GM12878 (cell line): ENCODE measurements around the gene RAPSN. TPM values are rescaled to one million over a fixed set of nuclear protein-coding genes. Genes with fewer than 3 reads are reported as not detected.

Experiments used
- ATAC-seq: fragments of 200-7000 bp; cut with Tn5 transposase; 3 replicates; pipeline ENCODE4 v1.9.1; 2020; ENCODE audit warnings: mild to moderate bottlenecking, moderate library complexity
- BruUV-seq: library from RNA; stranded (reverse); fragments of 400-500 nt; replicated peaks from 2 replicates; lab custom pipeline; 2021; lab: Mats Ljungman, UMichigan
- CTCF ChIA-PET: fragments of 300-600 bp; sonication (Branson Sonifier 250); formaldehyde crosslinking; extraction: SDS; loops from one replicate; lab custom pipeline; 2021; ENCODE audit warnings: inconsistent platforms; lab: Yijun Ruan, JAX
- POLR2A ChIA-PET: fragments of 350-600 bp; formaldehyde crosslinking; extraction: SDS; loops from one replicate; lab custom pipeline; 2021; ENCODE audit warnings: inconsistent platforms; lab: Charles Lee
- RAD21 ChIA-PET: fragments of 300-600 bp; sonication (Branson Sonifier 250); formaldehyde crosslinking; loops from one replicate; lab custom pipeline; 2023; ENCODE audit warnings: antibody characterized with exemption; ENCODE audit not compliant: unreplicated experiment; lab: Charles Lee
- SMC1A ChIA-PET: fragments of 300-600 bp; sonication (Branson Sonifier 250); formaldehyde crosslinking; loops from one replicate; lab custom pipeline; 2023; ENCODE audit not compliant: unreplicated experiment, uncharacterized antibody; lab: Charles Lee
- DNase-seq: peaks from one replicate; pipeline ENCODE4 v3.0.0-alpha.2; 2011; ENCODE audit warnings: low read depth, low spot score
- FAIRE-seq: peaks from 3 replicates; lab custom pipeline; 2011; peaks lifted over from hg19 to GRCh38; lab: Jason Lieb, UNC
- H2AFZ ChIP-seq: 2 replicates; pipeline ENCODE4 v1.6.0; 2011; ENCODE audit warnings: low read depth, low read length, control low read depth; ENCODE audit not compliant: control insufficient read depth
- H3K27ac ChIP-seq: 2 replicates; pipeline ENCODE4 v1.5.1; 2011; ENCODE audit warnings: control low read depth; ENCODE audit not compliant: control insufficient read depth, insufficient read depth
- H3K27me3 ChIP-seq, 2 experiments: replicated peaks in 1 of 2; 2 replicates each; pipeline versions ENCODE4 v1.6.0 to v1.6.1; 2011; ENCODE audit warnings: low read length in 1 of 2; ENCODE audit not compliant: control insufficient read depth in 2 of 2, insufficient read depth in 2 of 2
- H3K36me3 ChIP-seq, 2 experiments: 2 replicates each; pipeline ENCODE4 v1.5.1; 2011; ENCODE audit warnings: low read length in 1 of 2; ENCODE audit not compliant: control insufficient read depth in 2 of 2, insufficient read depth in 2 of 2
- H3K4me1 ChIP-seq: 2 replicates; pipeline ENCODE4 v1.6.1; 2011; ENCODE audit warnings: mild to moderate bottlenecking, low read length, moderate library complexity, mixed read lengths; ENCODE audit not compliant: control insufficient read depth, insufficient read depth
- H3K4me2 ChIP-seq: 2 replicates; pipeline ENCODE4 v1.6.0; 2011; ENCODE audit warnings: control low read depth; ENCODE audit not compliant: control insufficient read depth, insufficient read depth
- H3K4me3 ChIP-seq: fragments of 200-600 bp; sonication (generic); 2 replicates; pipeline ENCODE4 v1.5.1; 2016
- H3K79me2 ChIP-seq: 2 replicates; pipeline ENCODE4 v1.6.0; 2011; ENCODE audit warnings: low read length; ENCODE audit not compliant: control insufficient read depth, insufficient read depth
- H3K9ac ChIP-seq: 2 replicates; pipeline ENCODE4 v1.8.0; 2011; ENCODE audit warnings: low read length, control low read depth, mixed read lengths; ENCODE audit not compliant: control insufficient read depth, insufficient read depth
- H3K9me3 ChIP-seq: replicated peaks from 3 replicates; pipeline ENCODE4 v1.5.1; 2011; ENCODE audit warnings: mild to moderate bottlenecking, low read length; ENCODE audit not compliant: control insufficient read depth, insufficient read depth
- H4K20me1 ChIP-seq: 2 replicates; pipeline ENCODE4 v1.6.0; 2011; ENCODE audit not compliant: control insufficient read depth, insufficient read depth
- IRF5 ChIP-seq: fragments of 450-650 bp; IDR thresholded peaks from 2 replicates; pipeline ENCODE4 v1.6.1; 2017; ENCODE audit warnings: borderline replicate concordance
- MLLT1 ChIP-seq: fragments of 450-650 bp; IDR thresholded peaks from 2 replicates; pipeline ENCODE4 v1.6.1; 2016; ENCODE audit warnings: mild to moderate bottlenecking
- NR2C1 ChIP-seq: fragments of 450-650 bp; IDR thresholded peaks from 2 replicates; pipeline ENCODE4 v1.6.1; 2017; ENCODE audit warnings: antibody characterized with exemption, mild to moderate bottlenecking, moderate library complexity
- WRNIP1 ChIP-seq: IDR thresholded peaks from 2 replicates; pipeline ENCODE4 v1.6.1; 2011; ENCODE audit warnings: low read depth, low read length, improper control_type of control experiment, borderline replicate concordance
- WGBS: methylation state at CpG from one replicate; pipeline ENCODE4 v1.1.6; 2016; ENCODE audit warnings: low lambda C conversion rate; ENCODE audit not compliant: insufficient replicate concordance, insufficient coverage; ENCODE audit errors: missing lambda C conversion rate; 5-methylcytosine and 5-hydroxymethylcytosine counted together
- in situ Hi-C: fragments of 300-500 bp; cut with MboI; formaldehyde crosslinking; loops from 9 replicates; pipeline ENCODE4 v1.14.3; 2018; ENCODE audit warnings: mixed read lengths
- intact Hi-C: fragments of 100-400 bp; cut with micrococcal nuclease; formaldehyde crosslinking; loops from one replicate; pipeline ENCODE4 v1.14.2; 2022; ENCODE audit not compliant: unreplicated experiment
- polyA plus RNA-seq, 11 experiments: library from polyadenylated mRNA; depleted of rRNA in 4 of 11; unstranded in 6 of 11; stranded (reverse) in 5 of 11; fragments of >200 nt; fragmentation: Nextera tagmentation in 4 of 11; fragmentation: Illumina TruSeq in 1 of 11; extraction: Ambion mirVana in 4 of 11; extraction: Trizol in 1 of 11; gene quantifications; 1 replicate in 1 of 11; 2 replicates in 10 of 11; pipeline versions ENCODE4 v1.2.1 to v1.2.3, GENCODE V29; 2011 to 2016; ENCODE audit warnings: inconsistent platforms in 2 of 11, missing spikeins in 2 of 11, low read depth in 1 of 11
- total RNA-seq, 4 experiments: library from RNA; depleted of rRNA in 3 of 4; stranded (reverse); fragments of >200 nt in 3 of 4; fragmentation: Illumina TruSeq in 1 of 4; extraction: Trizol in 1 of 4; gene quantifications; 2 replicates each; pipeline versions ENCODE4 v1.2.1 to v1.2.3, GENCODE V29; 2013 to 2021

Gene RAPSN
- total and polyA plus RNA-seq, 10 of the 15 experiments (the other 5 are each of a cell fraction or from before 2014, with no cell fraction given): 0.08 to 0.23 (median 0.14) TPM; not detected in 6

GRCh38 chr11:47469361-47470179 is 20.6 kb upstream of the RAPSN start (continued):
- no peak for TF ChIP-seq IRF5

- CTCF ChIA-PET: no interaction called here
- in situ Hi-C loops: no loop called here
These were observed 19.8 kb upstream of the RAPSN start for GRCh38 chr11:47468598-47469214.

More at GRCh38 chr11:47468598-47469214, 19.8 kb upstream of the RAPSN start:
- DNase-seq (no peak), FAIRE-seq (no peak), ATAC-seq (no peak)
- H2AFZ ChIP-seq: no peak overlapping the region
- intact Hi-C loops: no loop called here
- H3K79me2 ChIP-seq: no peaks in the 10 kb centered on the region; the same call in 1 of the 2 replicates
- H3K9me3 ChIP-seq: no peaks in the 10 kb centered on the region
- no peak overlapping the region for H3K9ac ChIP-seq
- no peak overlapping the region for H3K27ac ChIP-seq
- 74% methylated on average over 8 of the region's 8 CpGs for WGBS
- no peak for TF ChIP-seq WRNIP1
- TF ChIP-seq MLLT1: 0 out of 2 replicates have a peak, but pooled peaks have one; percentile 18
- peak; percentile 67 for TF ChIP-seq NR2C1
- ChIA-PET SMC1A (no interaction called here), RAD21 (no interaction called here), POLR2A (interaction anchor here (0.6 kb wide), 1 partner anchor 169 kb away, joined by 4 read pairs; no protein-coding TSS in a partner anchor)
- H4K20me1 ChIP-seq: no peaks in the 10 kb centered on the region; the same call in 1 of the 2 replicates
- H3K4me3 ChIP-seq: no peak overlapping the region
- no peak overlapping the region for H3K4me2 ChIP-seq
- H3K36me3 ChIP-seq: peaks cover 43 to 49% of the 10 kb centered on the region in 2 experiments
- H3K27me3 ChIP-seq: no peaks in the 10 kb centered on the region
- no peaks in the 10 kb centered on the region for H3K4me1 ChIP-seq
- BruUV-seq: no TSS peak
